ENCODE data around the gene FOXK2. TPM values are rescaled to one million over a fixed set of nuclear protein-coding genes. Genes with fewer than 3 reads are reported as not detected.

The FOXK2 gene
- total and polyA plus RNA-seq, 2 of the 8 experiments (the other 6 are each of a cell fraction or from before 2014, with no cell fraction given) = 34.7 to 64.9 TPM

DNA sequence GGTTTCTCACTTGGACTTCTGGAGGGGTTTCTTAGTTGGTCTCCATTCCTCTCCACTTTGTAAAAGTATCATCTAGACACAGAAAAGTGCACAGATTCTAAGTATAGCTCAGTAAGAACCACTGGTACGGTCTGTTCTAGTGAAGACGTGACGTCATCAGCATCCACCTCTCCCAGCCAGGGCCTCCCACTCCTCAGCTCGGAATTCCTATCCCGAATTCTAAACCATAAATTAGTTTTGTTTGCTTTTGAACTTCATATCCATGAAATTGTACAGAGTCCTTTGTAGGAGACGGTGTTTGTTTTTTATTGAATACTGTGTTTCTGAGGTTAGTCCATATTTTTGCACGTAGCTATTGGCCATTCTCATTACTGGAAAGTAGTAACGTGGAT lies 25.5 kb downstream of the FOXK2 start:
- no peak overlapping the region for H2BK20ac ChIP-seq (ENCODE audit: low read length)
- no peak overlapping the region for H2AK5ac ChIP-seq (ENCODE audit: low read depth, low read length)
- TF ChIP-seq ATF3 (IDR thresholded peaks at IDR 0.05; ENCODE audit: insufficient read depth, low read depth, low read length) (no peak), SP2 (IDR thresholded peaks at IDR 0.05; ENCODE audit: low read length) (no peak), TEAD4 (IDR thresholded peaks at IDR 0.05; ENCODE audit: low read depth, low read length) (no peak), SUZ12 (IDR thresholded peaks at IDR 0.05; ENCODE audit: low read length) (no peak), BACH1 (IDR thresholded peaks at IDR 0.05; ENCODE audit: low read length) (no peak), SRF (IDR thresholded peaks at IDR 0.05; ENCODE audit: low read depth, low read length) (no peak), ASH2L (IDR thresholded peaks at IDR 0.05; ENCODE audit: low read length) (no peak), TAF1 (IDR thresholded peaks at IDR 0.05; ENCODE audit: low read depth, low read length) (no peak)
- TF ChIP-seq, protein P1, sequence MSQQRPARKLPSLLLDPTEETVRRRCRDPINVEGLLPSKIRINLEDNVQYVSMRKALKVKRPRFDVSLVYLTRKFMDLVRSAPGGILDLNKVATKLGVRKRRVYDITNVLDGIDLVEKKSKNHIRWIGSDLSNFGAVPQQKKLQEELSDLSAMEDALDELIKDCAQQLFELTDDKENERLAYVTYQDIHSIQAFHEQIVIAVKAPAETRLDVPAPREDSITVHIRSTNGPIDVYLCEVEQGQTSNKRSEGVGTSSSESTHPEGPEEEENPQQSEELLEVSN (IDR thresholded peaks at IDR 0.05) = no peak
- no peak for DNase-seq (ENCODE audit: low read depth in 1 of 2, low spot score in 2 of 2)
- H3K56ac ChIP-seq (replicated peaks; ENCODE audit: insufficient read length, low read depth, low read length) = no peak overlapping the region
- H3K23ac ChIP-seq (ENCODE audit: insufficient read length) = no peak overlapping the region
- H2BK5ac ChIP-seq (ENCODE audit: low read depth, low read length) = no peak overlapping the region
- H4K8ac ChIP-seq (ENCODE audit: extremely low read depth, insufficient read depth, low read length) = no peak overlapping the region
- no peak overlapping the region for H4K91ac ChIP-seq (replicated peaks; ENCODE audit: insufficient read length, low read length)
- H3K79me2 ChIP-seq (ENCODE audit: control insufficient read depth in 1 of 2, insufficient read depth in 2 of 2, low read length in 2 of 2) = peaks cover 34 to 98% of the 10 kb centered on the region in 2 experiments
- H3K27ac ChIP-seq (ENCODE audit: low read depth, low read length) = no peak overlapping the region
- no peaks in the 10 kb centered on the region for H3K4me1 ChIP-seq (replicated peaks in 1 of 4; ENCODE audit: control insufficient read depth in 3 of 4, insufficient read depth in 4 of 4, low read length in 3 of 4)
- H3K79me1 ChIP-seq (ENCODE audit: low read depth, low read length) = peaks cover 25% of the 10 kb centered on the region
- no peak overlapping the region for H2BK120ac ChIP-seq (replicated peaks; ENCODE audit: low read depth, low read length)
- WGBS, 2 experiments (ENCODE audit: extremely low coverage in 1 of 2, insufficient coverage in 1 of 2, insufficient read length in 1 of 2, insufficient replicate concordance in 2 of 2, low coverage in 1 of 2, low lambda C conversion rate in 2 of 2, missing lambda C conversion rate in 1 of 2) = 97% methylated on average over 8 of the region's 8 CpGs; no CpG with 5 or more reads in 1 of the 2 experiments
- no peak overlapping the region for H2AFZ ChIP-seq (ENCODE audit: low read length)
- H2BK12ac ChIP-seq (ENCODE audit: low read depth, low read length) = no peak overlapping the region
- H3K14ac ChIP-seq (ENCODE audit: insufficient read length) = no peak overlapping the region
- ChIA-PET POLR2A (ENCODE audit: partially characterized antibody) (interaction anchor here (1.0 kb wide), 1 partner anchor 25 kb away, joined by 3 read pairs; the partner anchor contains the start of gene FOXK2), CTCF (ENCODE audit: partially characterized antibody) (interaction anchor here (0.6 to 4.4 kb wide), 6 partner anchors 9 to 238 kb away, joined by 3 to 28 read pairs (median 6); no protein-coding TSS in a partner anchor)
- no peak overlapping the region for H3K9ac ChIP-seq (replicated peaks in 1 of 4; ENCODE audit: extremely low read depth in 1 of 4, low read depth in 3 of 4, low read length in 3 of 4)
- no peak for FAIRE-seq
- H2BK15ac ChIP-seq (ENCODE audit: low read length) = no peak overlapping the region
- no peaks in the 10 kb centered on the region for H3K23me2 ChIP-seq (ENCODE audit: low read depth, low read length)
- H3K4me2 ChIP-seq (ENCODE audit: insufficient read depth in 1 of 2, low read depth in 2 of 2, low read length in 2 of 2) = no peak overlapping the region
- H3K36me3 ChIP-seq (ENCODE audit: control insufficient read depth in 2 of 4, insufficient read depth in 4 of 4, low read length in 3 of 4) = peaks cover 0 to 2% (median 0%) of the 10 kb centered on the region in 4 experiments; a peak in 1 of 8 replicates
- no peak overlapping the region for H3K4ac ChIP-seq (replicated peaks; ENCODE audit: insufficient read length, low read depth, low read length)
- H3K9me3 ChIP-seq (ENCODE audit: insufficient read depth in 2 of 2, low read depth in 1 of 2, low read length in 1 of 2) = 0 out of 4 replicates have a peak, but pooled peaks cover 0 to 2% of the 10 kb centered on the region in 2 experiments
- no peak overlapping the region for H3K4me3 ChIP-seq (ENCODE audit: extremely low read depth in 1 of 4, insufficient read depth in 2 of 4, low read depth in 3 of 4, low read length in 4 of 4)
- no peak overlapping the region for H4K5ac ChIP-seq (ENCODE audit: insufficient read length, low read depth, low read length)
- no peaks in the 10 kb centered on the region for H3K27me3 ChIP-seq (replicated peaks in 1 of 4; ENCODE audit: control insufficient read depth in 3 of 4, extremely low read depth in 1 of 4, insufficient read depth in 3 of 4, low read length in 3 of 4)
- no peak overlapping the region for H3K18ac ChIP-seq (ENCODE audit: extremely low read depth, low read length)
- H4K20me1 ChIP-seq (replicated peaks in 1 of 2; ENCODE audit: control insufficient read depth in 1 of 2, insufficient read depth in 2 of 2, low read length in 2 of 2) = peaks cover 23 to 43% of the 10 kb centered on the region in 2 experiments
